HK-2 (cell line): Measurements from ENCODE around the gene CSNK2A1.
"Not testable (repeated sequence)": the region's sequence is repeated elsewhere in the genome, so short reads cannot be mapped to it uniquely, and the experiment has no call there.

Source experiments
- DNase-seq: peaks from one replicate; pipeline ENCODE4 v3.0.0-alpha.2; 2018; ENCODE audit not compliant: unreplicated experiment

CSNK2A1 gene

GRCh38 chr20:543369-544152 lies at the start of gene CSNK2A1:
Gene CSNK2A1 (minus strand): TSS chr20:543790. CDS start chr20:508551, 35,239 bp downstream.
- DNase-seq: peak; percentile 95

GRCh38 chr20:592506-592905 lies 48.9 kb upstream of the CSNK2A1 start:
- no peak for DNase-seq

GRCh38 chr20:591941-592340 lies 48.4 kb upstream of the CSNK2A1 start:
- DNase-seq: no peak

GRCh38 chr20:588932-589672 lies 45.5 kb upstream of the CSNK2A1 start:
- DNase-seq: no peak

- DNase-seq: no peak
These were observed 44.9 kb upstream of the CSNK2A1 start for GRCh38 chr20:588476-588875.

GRCh38 chr20:584971-585301 lies 41.3 kb upstream of the CSNK2A1 start:
- no peak for DNase-seq

GRCh38 chr20:584161-584970 lies 40.8 kb upstream of the CSNK2A1 start:
- no peak for DNase-seq

GRCh38 chr20:582204-582603 lies 38.6 kb upstream of the CSNK2A1 start:
- no peak for DNase-seq

GRCh38 chr20:578940-579690 lies 35.5 kb upstream of the CSNK2A1 start:
- DNase-seq: not testable (repeated sequence)

GRCh38 chr20:577167-577791 lies 33.7 kb upstream of the CSNK2A1 start:
- no peak for DNase-seq

GRCh38 chr20:576156-576555 lies 32.6 kb upstream of the CSNK2A1 start:
- no peak for DNase-seq

GRCh38 chr20:575230-575629 lies 31.6 kb upstream of the CSNK2A1 start:
- DNase-seq: no peak

- DNase-seq: no peak
These were observed 30.8 kb upstream of the CSNK2A1 start for GRCh38 chr20:574297-574942.

GRCh38 chr20:573414-574296 lies 30.1 kb upstream of the CSNK2A1 start:
- DNase-seq: no peak

GRCh38 chr20:572727-573126 lies 29.1 kb upstream of the CSNK2A1 start:
- no peak for DNase-seq

- no peak for DNase-seq
These were observed 28.3 kb upstream of the CSNK2A1 start for GRCh38 chr20:571754-572441.

- no peak for DNase-seq
These were observed 25.3 kb upstream of the CSNK2A1 start for GRCh38 chr20:568673-569415.

GRCh38 chr20:568097-568652 lies 24.6 kb upstream of the CSNK2A1 start:
- DNase-seq: no peak
